GM19328 (cell line): ENCODE measurements around the gene NIN.

Experiments used
- ATAC-seq: cut with Tn5 transposase; IDR thresholded peaks from one replicate; pipeline ENCODE4 v1.9.1; 2021; ENCODE audit warnings: mild to moderate bottlenecking, moderate library complexity; ENCODE audit not compliant: unreplicated experiment

The NIN gene

GRCh38 chr14:50844391-50844790 lies 13.4 kb upstream of the NIN start:
- no peak for ATAC-seq

GRCh38 chr14:50839691-50840090 lies 8.7 kb upstream of the NIN start:
- no peak for ATAC-seq

- no peak for ATAC-seq
These were observed 8.1 kb upstream of the NIN start for GRCh38 chr14:50839048-50839447.

GRCh38 chr14:50837850-50838470 lies 7.0 kb upstream of the NIN start:
- no peak for ATAC-seq

- no peak for ATAC-seq
These were observed 6.3 kb upstream of the NIN start for GRCh38 chr14:50837271-50837670.

- ATAC-seq: no peak
These were observed 5.6 kb upstream of the NIN start for GRCh38 chr14:50836515-50836914.

GRCh38 chr14:50835280-50835679 lies 4.3 kb upstream of the NIN start:
- no peak for ATAC-seq

GRCh38 chr14:50834802-50835276 lies 3.9 kb upstream of the NIN start:
- no peak for ATAC-seq

- no peak for ATAC-seq
These were observed 2.1 kb upstream of the NIN start for GRCh38 chr14:50832935-50833630.

GRCh38 chr14:50831726-50832168 lies 785 bp upstream of the NIN start:
- ATAC-seq: no peak

GRCh38 chr14:50830044-50830931 lies 674 bp downstream of the NIN start:
- ATAC-seq: peak; percentile 42

GRCh38 chr14:50829489-50830043 lies 1.4 kb downstream of the NIN start:
- ATAC-seq: no peak

GRCh38 chr14:50828721-50829488 lies 2.1 kb downstream of the NIN start:
- no peak for ATAC-seq

- ATAC-seq: no peak
These were observed 4.3 kb downstream of the NIN start for GRCh38 chr14:50826681-50827080.

GRCh38 chr14:50825307-50825706 lies 5.7 kb downstream of the NIN start:
- no peak for ATAC-seq

- ATAC-seq: peak; percentile 72
These were observed 7.0 kb downstream of the NIN start for GRCh38 chr14:50823762-50824636.

GRCh38 chr14:50823051-50823761 lies 7.8 kb downstream of the NIN start:
- ATAC-seq: peak; percentile 7

GRCh38 chr14:50822501-50823042 lies 8.4 kb downstream of the NIN start:
- ATAC-seq: no peak
